Activated B cell treated with CpG ODN at 0.5 μM for 24 hours (primary cell): ENCODE measurements around the gene ZDHHC11. TPM values are rescaled to one million over a fixed set of nuclear protein-coding genes. Genes with fewer than 3 reads are reported as not detected.
"Not testable (repeated sequence)": the region's sequence is repeated elsewhere in the genome, so short reads cannot be mapped to it uniquely, and the experiment has no call there.

Experiments
- ATAC-seq: fragments of 200-7000 bp; cut with Tn5 transposase; one replicate; pipeline ENCODE4 v1.10.0; 2021; ENCODE audit warnings: low read depth, mild to moderate bottlenecking, moderate library complexity
- CTCF ChIA-PET: fragments of 350-600 bp; sonication (Branson Sonifier 250); formaldehyde crosslinking; loops from one replicate; lab custom pipeline; 2021; ENCODE audit warnings: antibody characterized with exemption; lab: Charles Lee
- POLR2A ChIA-PET: fragments of 350-600 bp; sonication (Branson Sonifier 250); formaldehyde crosslinking; loops from one replicate; lab custom pipeline; 2021; ENCODE audit warnings: antibody characterized with exemption; lab: Charles Lee
- DNase-seq: peaks from one replicate; pipeline ENCODE4 v3.0.0; 2022
- H3K27ac Mint-ChIP-seq: one replicate; pipeline ENCODE4 v1.8.0; 2020; ENCODE audit warnings: mixed read lengths
- H3K27me3 Mint-ChIP-seq: one replicate; pipeline ENCODE4 v1.8.0; 2021; ENCODE audit warnings: mixed read lengths
- H3K36me3 Mint-ChIP-seq: one replicate; pipeline ENCODE4 v1.8.0; 2021; ENCODE audit warnings: low read depth, mixed read lengths
- H3K4me1 Mint-ChIP-seq: one replicate; pipeline ENCODE4 v1.8.0; 2021; ENCODE audit warnings: mixed read lengths
- H3K4me3 Mint-ChIP-seq: one replicate; pipeline ENCODE4 v1.8.0; 2020; ENCODE audit warnings: mild to moderate bottlenecking, mixed read lengths
- H3K9me3 Mint-ChIP-seq: one replicate; pipeline ENCODE4 v1.8.0; 2020; ENCODE audit warnings: mixed read lengths
- CTCF ChIP-seq: fragments of 200-600 bp; IDR thresholded peaks from one replicate; pipeline ENCODE4 v1.8.0; 2022; ENCODE audit warnings: antibody characterized with exemption, mild to moderate bottlenecking
- intact Hi-C: fragments of 100-400 bp; cut with micrococcal nuclease; formaldehyde crosslinking; loops from one replicate; pipeline ENCODE4 v1.15.1; 2024
- total RNA-seq: library from RNA; stranded (reverse); gene quantifications from 2 replicates; pipeline ENCODE4 v1.2.3, GENCODE V29; 2022

ZDHHC11 gene
- total RNA-seq, 1 donor from 2014 or later: 1.6 TPM

GRCh38 chr5:816176-816575 is 34.6 kb downstream of the ZDHHC11 start:
- peaks cover 2% of the 10 kb centered on the region for H3K27me3 Mint-ChIP-seq
- no peak overlapping the region for H3K27ac Mint-ChIP-seq
- intact Hi-C loops: no loop called here
- H3K4me1 Mint-ChIP-seq: no peaks in the 10 kb centered on the region
- no peaks in the 10 kb centered on the region for H3K9me3 Mint-ChIP-seq
- DNase-seq (no peak), ATAC-seq (no peak)
- ChIA-PET CTCF (no interaction called here), POLR2A (no interaction called here)
- TF ChIP-seq CTCF: no peak
- no peak overlapping the region for H3K4me3 Mint-ChIP-seq
- H3K36me3 Mint-ChIP-seq: no peaks in the 10 kb centered on the region

- H3K27ac Mint-ChIP-seq: no peak overlapping the region
- no peaks in the 10 kb centered on the region for H3K9me3 Mint-ChIP-seq
- no peaks in the 10 kb centered on the region for H3K36me3 Mint-ChIP-seq
- H3K4me1 Mint-ChIP-seq: no peaks in the 10 kb centered on the region
- ATAC-seq: no peak
- no peak for TF ChIP-seq CTCF
- intact Hi-C loops: no loop called here
- POLR2A ChIA-PET: no interaction called here
- CTCF ChIA-PET: no interaction called here
- peaks cover 2% of the 10 kb centered on the region for H3K27me3 Mint-ChIP-seq
- DNase-seq: no peak
- H3K4me3 Mint-ChIP-seq: no peak overlapping the region
Measured at GRCh38 chr5:815449-815848, 35.3 kb downstream of the ZDHHC11 start.

- H3K27me3 Mint-ChIP-seq, H3K27ac Mint-ChIP-seq, intact Hi-C loops, H3K4me1 Mint-ChIP-seq, CTCF ChIA-PET, H3K4me3 Mint-ChIP-seq, H3K36me3 Mint-ChIP-seq, POLR2A ChIA-PET, H3K9me3 Mint-ChIP-seq, DNase-seq, ATAC-seq: not testable (repeated sequence)
Measured at GRCh38 chr5:813575-813974, 37.2 kb downstream of the ZDHHC11 start.

GRCh38 chr5:811384-811783 is 39.4 kb downstream of the ZDHHC11 start:
- H3K27me3 Mint-ChIP-seq, POLR2A ChIA-PET, H3K27ac Mint-ChIP-seq, H3K4me1 Mint-ChIP-seq, ATAC-seq, CTCF ChIA-PET, H3K36me3 Mint-ChIP-seq, intact Hi-C loops, H3K9me3 Mint-ChIP-seq, DNase-seq, H3K4me3 Mint-ChIP-seq: not testable (repeated sequence)

GRCh38 chr5:807719-808514 is 42.9 kb downstream of the ZDHHC11 start:
- CTCF ChIA-PET, H3K27me3 Mint-ChIP-seq, H3K4me3 Mint-ChIP-seq, H3K27ac Mint-ChIP-seq, H3K4me1 Mint-ChIP-seq, intact Hi-C loops, POLR2A ChIA-PET, H3K36me3 Mint-ChIP-seq, ATAC-seq, DNase-seq: not testable (repeated sequence)
- H3K9me3 Mint-ChIP-seq: peaks cover 15% of the 10 kb centered on the region

- Mint-ChIP-seq H3K36me3 (no peaks in the 10 kb centered on the region), H3K27me3 (peaks cover 16% of the 10 kb centered on the region), H3K4me3 (no peak overlapping the region), H3K27ac (no peak overlapping the region), H3K4me1 (no peaks in the 10 kb centered on the region), H3K9me3 (peaks cover 15% of the 10 kb centered on the region)
- intact Hi-C loops: no loop called here
- DNase-seq: no peak
- POLR2A ChIA-PET: no interaction called here
- CTCF ChIA-PET: no interaction called here
- TF ChIP-seq CTCF: no peak
- no peak for ATAC-seq
Measured at GRCh38 chr5:801472-801871, 49.3 kb downstream of the ZDHHC11 start.

- ATAC-seq, H3K4me3 Mint-ChIP-seq, DNase-seq, CTCF ChIA-PET, intact Hi-C loops, H3K36me3 Mint-ChIP-seq, POLR2A ChIA-PET, H3K4me1 Mint-ChIP-seq, H3K27ac Mint-ChIP-seq: not testable (repeated sequence)
- Mint-ChIP-seq H3K9me3 (peaks cover 15% of the 10 kb centered on the region), H3K27me3 (peaks cover 16% of the 10 kb centered on the region)
Measured at GRCh38 chr5:801055-801454, 49.7 kb downstream of the ZDHHC11 start.

GRCh38 chr5:798505-799138 is 52.2 kb downstream of the ZDHHC11 start:
- ATAC-seq, DNase-seq, H3K4me1 Mint-ChIP-seq, H3K4me3 Mint-ChIP-seq, intact Hi-C loops, POLR2A ChIA-PET, H3K27ac Mint-ChIP-seq, H3K9me3 Mint-ChIP-seq, CTCF ChIA-PET, H3K36me3 Mint-ChIP-seq: not testable (repeated sequence)
- H3K27me3 Mint-ChIP-seq: peaks cover 23% of the 10 kb centered on the region

GRCh38 chr5:797986-798385 is 52.8 kb downstream of the ZDHHC11 start:
- H3K36me3 Mint-ChIP-seq, ATAC-seq, H3K27ac Mint-ChIP-seq, H3K4me3 Mint-ChIP-seq, POLR2A ChIA-PET, intact Hi-C loops, DNase-seq, H3K9me3 Mint-ChIP-seq, CTCF ChIA-PET, H3K4me1 Mint-ChIP-seq: not testable (repeated sequence)
- H3K27me3 Mint-ChIP-seq: peaks cover 20% of the 10 kb centered on the region
